ENCODE measurements around the gene ABI1.

Gene ABI1

GRCh38 chr10:26714415-26715136, 146.2 kb downstream of the ABI1 start:
- no peak for DNase-seq (ENCODE audit: low spot score)

- no peak for DNase-seq (ENCODE audit: low spot score)
Measured at GRCh38 chr10:26711324-26711723, 149.4 kb downstream of the ABI1 start.

DNA sequence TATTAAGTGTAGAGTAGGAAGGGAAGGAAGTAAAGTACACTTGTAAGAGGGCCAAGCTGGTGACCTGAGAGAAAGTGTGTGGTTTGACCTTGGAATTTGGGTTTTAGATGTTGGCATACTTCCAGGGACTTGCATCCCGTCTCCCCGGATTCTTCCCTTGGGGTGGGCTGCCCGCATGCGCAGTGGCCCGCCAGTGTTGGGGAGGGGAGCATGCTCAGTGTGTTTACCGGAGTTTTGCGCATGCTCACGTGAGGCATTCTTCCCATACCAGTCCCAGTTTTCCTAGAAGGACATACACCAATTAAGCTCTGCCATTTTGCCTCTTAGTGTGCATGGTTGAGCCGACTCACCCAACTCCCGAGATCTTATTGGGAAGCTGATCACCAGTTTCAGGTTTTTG, 153.8 kb downstream of the ABI1 start:
- DNase-seq (ENCODE audit: low spot score), result no peak

GRCh38 chr10:26706206-26706605, 154.6 kb downstream of the ABI1 start:
- no peak for DNase-seq (ENCODE audit: low spot score)

GRCh38 chr10:26703974-26704373, 156.8 kb downstream of the ABI1 start:
- DNase-seq (ENCODE audit: low spot score), result no peak

DNA sequence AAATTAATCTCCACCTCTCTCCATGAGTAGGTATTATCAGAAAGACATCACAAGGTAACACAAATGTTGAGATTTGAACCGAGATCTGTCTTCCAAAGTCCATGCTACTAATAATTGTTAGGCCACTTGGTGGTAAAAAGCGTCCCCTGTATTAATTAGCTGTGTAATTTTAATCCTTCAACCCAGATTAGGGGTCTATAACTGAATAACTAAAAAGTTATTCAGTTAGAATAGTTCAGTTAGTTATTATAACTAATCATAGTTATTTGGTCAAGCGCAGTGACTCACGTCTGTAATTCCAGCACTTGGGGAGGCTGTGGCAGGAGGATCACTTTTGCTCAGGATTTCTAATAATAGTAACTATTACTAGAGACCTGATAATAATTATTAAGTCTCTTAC, 157.7 kb downstream of the ABI1 start:
- DNase-seq (ENCODE audit: low spot score), result no peak

DNA sequence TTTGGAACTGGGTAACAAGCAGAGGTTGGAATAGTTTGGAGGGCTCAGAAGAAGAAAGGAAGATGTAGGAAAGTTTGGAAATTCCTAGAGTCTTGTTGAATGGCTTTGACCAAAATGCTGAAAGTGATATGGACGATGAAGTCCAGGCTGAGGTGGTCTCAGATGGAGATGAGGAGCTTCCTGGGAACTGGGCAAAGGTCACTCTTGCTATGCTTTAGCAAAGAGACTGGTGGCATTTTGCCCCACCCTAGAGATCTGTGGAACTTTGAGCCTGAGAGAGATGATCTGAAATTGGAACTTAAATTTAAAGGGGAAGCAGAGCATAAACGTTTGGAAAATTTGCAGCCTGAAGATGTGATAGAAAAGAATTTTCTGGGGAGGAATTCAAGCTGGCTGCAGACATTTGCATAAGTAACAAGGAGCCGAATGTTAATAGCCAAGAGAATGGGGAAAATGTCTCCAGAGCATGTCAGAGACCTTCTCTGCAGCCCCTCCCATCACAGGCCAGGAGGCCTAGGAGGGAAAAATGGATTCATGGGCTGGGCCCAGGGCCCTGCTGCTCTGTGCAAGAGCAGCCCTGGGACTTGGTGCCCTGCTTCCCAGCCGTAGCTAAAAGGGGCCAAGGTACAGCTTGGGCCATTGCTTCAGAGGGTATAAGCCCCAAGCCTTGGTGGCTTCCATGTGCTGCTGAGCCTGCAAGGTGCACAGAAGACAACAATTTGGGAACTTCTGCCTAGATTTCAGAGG, 159.7 kb downstream of the ABI1 start:
- no peak for DNase-seq (ENCODE audit: low spot score)

DNA sequence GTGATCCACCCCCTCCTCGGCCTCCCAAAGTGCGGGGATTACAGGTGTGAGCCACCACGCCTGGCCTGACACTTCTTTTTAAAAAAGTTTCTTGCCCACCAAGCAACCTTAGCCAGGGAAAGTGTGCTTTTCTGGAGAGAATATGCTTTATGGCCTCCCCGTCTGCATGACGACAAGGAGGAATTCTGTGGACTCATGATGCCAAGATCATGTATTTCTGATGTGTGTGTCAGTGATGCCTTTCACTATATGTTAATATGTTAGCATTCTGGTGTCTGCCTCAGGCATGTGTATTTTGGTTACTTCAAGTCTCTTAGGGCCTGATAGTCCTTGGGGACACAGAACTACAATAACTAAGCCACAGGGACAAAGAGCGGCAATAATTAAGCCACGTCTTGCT, 161.1 kb downstream of the ABI1 start:
- DNase-seq (ENCODE audit: low spot score), result no peak

DNA sequence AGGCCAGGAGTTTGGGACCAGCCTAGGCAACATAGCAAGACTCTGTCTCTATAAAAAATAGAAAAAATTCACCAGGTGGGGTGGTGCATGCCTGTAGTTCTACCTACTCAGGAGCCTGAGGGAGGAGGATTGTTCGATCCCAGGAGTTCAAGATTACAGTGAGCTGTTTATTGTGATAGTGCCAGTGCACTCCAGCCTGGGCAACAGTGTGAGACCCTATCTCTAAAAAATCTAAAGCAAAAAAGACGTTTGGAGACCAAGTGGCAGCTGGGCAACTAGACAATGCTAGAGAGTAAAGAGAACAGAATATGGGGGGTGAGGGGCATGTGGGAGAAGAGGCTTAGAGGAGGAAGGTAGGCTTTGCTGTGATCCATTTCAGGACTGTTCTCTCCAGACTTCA, 161.8 kb downstream of the ABI1 start:
- DNase-seq (ENCODE audit: low spot score), result no peak

GRCh38 chr10:26697922-26698608, 162.7 kb downstream of the ABI1 start:
- no peak for DNase-seq (ENCODE audit: low spot score)

DNA sequence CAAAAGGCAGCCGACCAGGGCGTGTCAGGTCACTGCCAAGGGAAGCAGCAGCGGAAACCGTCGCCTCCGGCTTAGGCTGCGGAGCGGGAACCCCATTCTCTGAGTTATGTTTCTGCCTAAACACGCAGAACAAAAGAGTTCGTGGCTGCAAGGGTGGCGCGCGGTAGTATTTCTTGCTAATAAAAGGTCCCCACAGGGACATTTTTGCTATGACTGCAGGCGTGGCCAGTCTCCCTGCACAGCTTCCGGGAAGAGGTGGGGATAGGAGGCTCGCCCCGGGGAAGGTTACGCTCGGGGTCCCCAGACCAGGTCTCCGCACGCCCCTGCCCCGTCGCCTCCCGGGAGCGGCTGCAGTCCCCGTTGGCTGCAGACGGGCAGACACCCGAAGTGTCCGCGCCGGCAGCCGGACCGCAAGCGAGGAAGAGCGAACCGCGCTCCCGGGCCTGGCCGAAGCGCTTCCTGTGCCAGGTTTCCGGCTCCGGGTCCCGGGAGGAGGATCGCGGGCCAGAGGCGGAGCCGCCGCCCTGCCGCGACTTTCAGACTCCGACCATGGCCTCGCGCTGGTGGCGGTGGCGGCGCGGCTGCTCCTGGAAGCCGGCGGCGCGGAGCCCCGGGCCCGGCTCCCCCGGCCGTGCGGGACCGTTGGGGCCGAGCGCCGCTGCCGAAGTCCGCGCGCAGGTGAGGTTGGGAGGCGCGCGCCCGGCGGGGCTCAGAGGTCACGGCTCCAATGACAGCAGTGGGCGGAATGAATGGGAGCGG, 163.4 kb downstream of the ABI1 start, which contains the start of gene PDSS1:
PDSS1 (plus strand) TSS at position 539 of the 759 bp plus-strand sequence; CDS start at position 550, 11 bp downstream.
- peak; percentile 91 for DNase-seq (ENCODE audit: low spot score)

- DNase-seq (ENCODE audit: low spot score), result no peak
Measured at GRCh38 chr10:26696786-26697162, 164.0 kb downstream of the ABI1 start.

Measured in left forelimb (tissue), 1 donor.